PC-3 (cell line): Measurements from ENCODE around the gene SLC38A8. TPM values are rescaled to one million over a fixed set of nuclear protein-coding genes. Genes with fewer than 3 reads are reported as not detected.

ENCODE experiments used
- ATAC-seq: fragments of 200-7000 bp; cut with Tn5 transposase; 2 replicates; pipeline ENCODE4 v1.9.1; 2020; ENCODE audit warnings: mild to moderate bottlenecking, moderate library complexity
- BruUV-seq: library from RNA; stranded (reverse); fragments of 400-500 nt; replicated peaks from 2 replicates; lab custom pipeline; 2021; lab: Mats Ljungman, UMichigan
- CTCF ChIA-PET: fragments of 300-600 bp; sonication (Branson Sonifier 250); formaldehyde crosslinking; loops from one replicate; lab custom pipeline; 2022; ENCODE audit warnings: antibody characterized with exemption; lab: Charles Lee
- POLR2A ChIA-PET: fragments of 300-600 bp; sonication (Branson Sonifier 250); formaldehyde crosslinking; loops from one replicate; lab custom pipeline; 2022; ENCODE audit warnings: antibody characterized with exemption; ENCODE audit not compliant: unreplicated experiment; lab: Charles Lee
- DNase-seq: peaks from one replicate; pipeline ENCODE4 v3.0.0-alpha.2; 2015
- H2AFZ ChIP-seq: fragments of 300-600 bp; sonication (generic); 2 replicates; pipeline ENCODE4 v1.6.0; 2016; ENCODE audit warnings: antibody characterized with exemption, low read length
- H3F3A ChIP-seq: fragments of 300-600 bp; sonication (generic); one replicate; pipeline ENCODE4 v1.6.0; 2017; ENCODE audit warnings: antibody characterized with exemption, low read length, control low read depth, mild to moderate bottlenecking; ENCODE audit not compliant: unreplicated experiment
- H3K27ac ChIP-seq: fragments of 300-600 bp; sonication (generic); 2 replicates; pipeline ENCODE4 v1.5.1; 2016; ENCODE audit warnings: mild to moderate bottlenecking, low read length
- H3K27me3 ChIP-seq: fragments of 300-600 bp; sonication (generic); 2 replicates; pipeline ENCODE4 v1.6.1; 2016; ENCODE audit warnings: low read length, mixed read lengths
- H3K36me3 ChIP-seq: fragments of 300-600 bp; sonication (generic); 2 replicates; pipeline ENCODE4 v1.6.1; 2016; ENCODE audit warnings: low read depth, mixed run types, low read length, mixed read lengths
- H3K4me1 ChIP-seq: fragments of 300-600 bp; sonication (generic); 2 replicates; pipeline ENCODE4 v1.5.1; 2016; ENCODE audit warnings: low read length; ENCODE audit not compliant: insufficient read depth
- H3K4me2 ChIP-seq: fragments of 300-600 bp; sonication (generic); 2 replicates; pipeline ENCODE4 v1.6.0; 2016; ENCODE audit warnings: low read length
- H3K4me3 ChIP-seq: fragments of 300-600 bp; sonication (generic); 2 replicates; pipeline ENCODE4 v1.5.1; 2016; ENCODE audit warnings: mild to moderate bottlenecking, low read length, mixed read lengths
- H3K79me2 ChIP-seq: fragments of 300-600 bp; sonication (generic); 2 replicates; pipeline ENCODE4 v1.6.1; 2017; ENCODE audit warnings: low read length, mixed read lengths
- H3K9ac ChIP-seq: fragments of 300-600 bp; sonication (generic); 2 replicates; pipeline ENCODE4 v1.6.0; 2016; ENCODE audit warnings: mild to moderate bottlenecking, low read length
- H3K9me2 ChIP-seq: fragments of 300-600 bp; sonication (generic); replicated peaks from 2 replicates; pipeline ENCODE4 v1.6.1; 2016; ENCODE audit warnings: mixed run types, low read length, mixed read lengths
- H3K9me3 ChIP-seq: fragments of 300-600 bp; sonication (generic); 2 replicates; pipeline ENCODE4 v1.6.1; 2016; ENCODE audit warnings: low read length, mixed read lengths
- H4K20me1 ChIP-seq: fragments of 300-600 bp; sonication (generic); 2 replicates; pipeline ENCODE4 v1.6.1; 2016; ENCODE audit warnings: low read length, mixed read lengths
- EZH2 ChIP-seq: fragments of 300-600 bp; sonication (generic); IDR thresholded peaks from one replicate; pipeline ENCODE4 v1.6.1; 2017; ENCODE audit warnings: antibody characterized with exemption, mild to moderate bottlenecking, low read length; ENCODE audit not compliant: unreplicated experiment
- EZH2phosphoT487 ChIP-seq: fragments of 300-600 bp; sonication (generic); IDR thresholded peaks from 2 replicates; pipeline ENCODE4 v1.6.1; 2018; ENCODE audit warnings: mild to moderate bottlenecking, antibody characterized with exemption, low read length, borderline replicate concordance
- intact Hi-C: fragments of 100-400 bp; cut with micrococcal nuclease; formaldehyde crosslinking; loops from 2 replicates; pipeline ENCODE4 v1.9.0; 2023
- total RNA-seq: library from RNA; depleted of rRNA; stranded (reverse); fragments of >200 nt; gene quantifications from 2 replicates; pipeline ENCODE4 v1.2.3, GENCODE V29; 2014
- TF ChIP-seq, protein P1 (sequence below): fragments of 300-600 bp; sonication (generic); conservative IDR thresholded peaks from 2 replicates; pipeline ENCODE4 v1.5.1; 2017; ENCODE audit warnings: antibody characterized with exemption, low read depth, mild to moderate bottlenecking, low read length

Gene SLC38A8
- total RNA-seq, 1 experiment from 2014 or later: not detected

DNA sequence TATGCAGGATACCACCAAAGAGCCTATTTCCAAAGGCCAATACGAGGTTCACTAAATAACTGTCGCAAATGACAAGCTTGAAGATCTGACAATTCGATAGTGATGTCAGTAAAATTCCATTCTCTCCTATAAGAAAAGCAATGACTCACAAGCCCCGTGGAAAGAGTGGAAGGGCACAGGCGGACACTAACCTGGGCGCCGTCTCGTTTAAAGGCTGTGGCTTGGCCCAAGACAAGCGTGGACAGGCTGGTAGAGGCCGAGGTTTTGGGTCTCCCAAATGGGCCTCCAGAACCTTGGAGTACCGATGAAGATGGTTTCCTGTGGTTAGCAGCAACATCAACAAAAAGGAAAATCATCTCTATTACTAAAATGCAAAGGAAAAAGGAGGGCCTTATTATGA, 16.5 kb upstream of the SLC38A8 start:
- TF ChIP-seq EZH2phosphoT487 (no peak), EZH2 (no peak)
- TF ChIP-seq, protein P1, sequence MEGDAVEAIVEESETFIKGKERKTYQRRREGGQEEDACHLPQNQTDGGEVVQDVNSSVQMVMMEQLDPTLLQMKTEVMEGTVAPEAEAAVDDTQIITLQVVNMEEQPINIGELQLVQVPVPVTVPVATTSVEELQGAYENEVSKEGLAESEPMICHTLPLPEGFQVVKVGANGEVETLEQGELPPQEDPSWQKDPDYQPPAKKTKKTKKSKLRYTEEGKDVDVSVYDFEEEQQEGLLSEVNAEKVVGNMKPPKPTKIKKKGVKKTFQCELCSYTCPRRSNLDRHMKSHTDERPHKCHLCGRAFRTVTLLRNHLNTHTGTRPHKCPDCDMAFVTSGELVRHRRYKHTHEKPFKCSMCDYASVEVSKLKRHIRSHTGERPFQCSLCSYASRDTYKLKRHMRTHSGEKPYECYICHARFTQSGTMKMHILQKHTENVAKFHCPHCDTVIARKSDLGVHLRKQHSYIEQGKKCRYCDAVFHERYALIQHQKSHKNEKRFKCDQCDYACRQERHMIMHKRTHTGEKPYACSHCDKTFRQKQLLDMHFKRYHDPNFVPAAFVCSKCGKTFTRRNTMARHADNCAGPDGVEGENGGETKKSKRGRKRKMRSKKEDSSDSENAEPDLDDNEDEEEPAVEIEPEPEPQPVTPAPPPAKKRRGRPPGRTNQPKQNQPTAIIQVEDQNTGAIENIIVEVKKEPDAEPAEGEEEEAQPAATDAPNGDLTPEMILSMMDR: no peak
- H3K27me3 ChIP-seq: no peaks in the 10 kb centered on the region
- DNase-seq (no peak), ATAC-seq (no peak)
- no peaks in the 10 kb centered on the region for H3F3A ChIP-seq
- H3K4me3 ChIP-seq: no peak overlapping the region
- no peaks in the 10 kb centered on the region for H3K79me2 ChIP-seq
- H3K36me3 ChIP-seq: peaks cover 21% of the 10 kb centered on the region; the same call in 1 of the 2 replicates
- no peak overlapping the region for H3K27ac ChIP-seq
- no peaks in the 10 kb centered on the region for H3K4me1 ChIP-seq
- H2AFZ ChIP-seq: no peak overlapping the region
- CTCF ChIA-PET: interaction anchor here (0.7 kb wide), 1 partner anchor 87 kb away, joined by 3 read pairs; no protein-coding TSS in a partner anchor
- H3K9me3 ChIP-seq: no peaks in the 10 kb centered on the region
- intact Hi-C loops: no loop called here
- no TSS peak for BruUV-seq
- POLR2A ChIA-PET: no interaction called here
- H3K9ac ChIP-seq: no peak overlapping the region
- no peaks in the 10 kb centered on the region for H4K20me1 ChIP-seq
- no peak overlapping the region for H3K4me2 ChIP-seq
- no peaks in the 10 kb centered on the region for H3K9me2 ChIP-seq

DNA sequence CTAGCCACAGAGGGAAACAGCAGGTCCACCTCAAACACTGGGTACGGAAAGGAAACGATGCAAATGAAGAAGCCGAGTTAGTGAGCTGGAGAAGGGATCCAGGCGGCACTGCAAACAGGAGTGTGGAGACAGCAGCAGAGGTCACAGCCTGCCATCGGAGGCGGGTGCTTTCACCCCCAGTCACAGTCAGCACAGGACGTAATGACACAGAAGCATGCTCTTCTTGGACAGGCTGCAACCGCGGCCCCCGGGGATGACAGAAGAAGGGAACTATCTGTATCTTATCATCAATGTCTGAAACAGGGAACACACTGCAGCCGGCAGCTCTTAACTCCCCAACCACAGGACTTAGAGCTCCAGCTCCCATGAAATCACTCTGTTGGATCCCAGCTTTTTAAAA, 16.1 kb upstream of the SLC38A8 start:
- no peaks in the 10 kb centered on the region for H3K27me3 ChIP-seq
- H3K79me2 ChIP-seq: no peaks in the 10 kb centered on the region
- intact Hi-C loops: no loop called here
- POLR2A ChIA-PET: no interaction called here
- H3K9me3 ChIP-seq: no peaks in the 10 kb centered on the region
- H3K27ac ChIP-seq: no peak overlapping the region
- no peak overlapping the region for H3K9ac ChIP-seq
- TF ChIP-seq, protein P1: no peak
- no peak for TF ChIP-seq EZH2
- TF ChIP-seq EZH2phosphoT487: no peak
- H4K20me1 ChIP-seq: no peaks in the 10 kb centered on the region
- no peaks in the 10 kb centered on the region for H3K9me2 ChIP-seq
- no peaks in the 10 kb centered on the region for H3F3A ChIP-seq
- H3K4me1 ChIP-seq: no peaks in the 10 kb centered on the region
- peaks cover 18% of the 10 kb centered on the region; the same call in 1 of the 2 replicates for H3K36me3 ChIP-seq
- no TSS peak for BruUV-seq
- CTCF ChIA-PET: interaction anchor here (0.7 kb wide), 1 partner anchor 88 kb away, joined by 3 read pairs; no protein-coding TSS in a partner anchor
- no peak for DNase-seq
- no peak overlapping the region for H3K4me3 ChIP-seq
- no peak for ATAC-seq
- H2AFZ ChIP-seq: no peak overlapping the region
- H3K4me2 ChIP-seq: no peak overlapping the region

DNA sequence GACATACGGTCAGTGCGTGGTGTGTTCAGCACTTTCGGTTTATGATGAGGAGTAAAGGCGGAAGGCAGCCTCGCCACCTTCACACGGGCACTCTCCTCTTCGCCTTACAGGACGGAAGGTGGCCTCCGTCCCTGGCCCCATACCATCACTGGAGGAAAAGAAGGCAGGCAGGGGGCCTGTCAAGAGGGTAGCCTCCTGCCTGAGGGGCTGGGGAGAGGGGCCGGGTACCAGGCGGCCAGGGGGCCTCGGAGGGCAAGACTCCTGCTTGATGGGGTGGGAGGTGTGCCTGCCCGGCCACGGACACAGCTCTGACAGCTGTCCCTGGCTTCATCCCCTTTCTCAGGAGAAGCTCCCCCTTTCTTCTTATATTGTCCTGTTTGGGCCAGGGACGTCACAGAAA, 15.6 kb upstream of the SLC38A8 start:
- Histone ChIP-seq H3K36me3 (peaks cover 14% of the 10 kb centered on the region; the same call in 1 of the 2 replicates), H3K9me3 (no peaks in the 10 kb centered on the region), H3K9ac (no peak overlapping the region), H3K4me2 (no peak overlapping the region), H3K79me2 (no peaks in the 10 kb centered on the region), H2AFZ (no peak overlapping the region), H4K20me1 (no peaks in the 10 kb centered on the region), H3K4me1 (no peaks in the 10 kb centered on the region), H3K27ac (no peak overlapping the region), H3K9me2 (no peaks in the 10 kb centered on the region), H3K4me3 (no peak overlapping the region), H3F3A (no peaks in the 10 kb centered on the region), H3K27me3 (no peaks in the 10 kb centered on the region)
- BruUV-seq: no TSS peak
- ChIA-PET POLR2A (no interaction called here), CTCF (no interaction called here)
- intact Hi-C loops: no loop called here
- no peak for ATAC-seq
- DNase-seq: no peak
- TF ChIP-seq EZH2phosphoT487: no peak
- TF ChIP-seq EZH2: no peak
- TF ChIP-seq, protein P1: no peak
